GM19240 (cell line): ENCODE data around the gene OMA1.
"Not testable (repeated sequence)": the region's sequence is repeated elsewhere in the genome, so short reads cannot be mapped to it uniquely, and the experiment has no call there.

Experiments used
- DNase-seq: peaks from one replicate; pipeline ENCODE4 v3.0.0; 2011; ENCODE audit warnings: low spot score; ENCODE audit not compliant: insufficient read length

OMA1 gene

DNA sequence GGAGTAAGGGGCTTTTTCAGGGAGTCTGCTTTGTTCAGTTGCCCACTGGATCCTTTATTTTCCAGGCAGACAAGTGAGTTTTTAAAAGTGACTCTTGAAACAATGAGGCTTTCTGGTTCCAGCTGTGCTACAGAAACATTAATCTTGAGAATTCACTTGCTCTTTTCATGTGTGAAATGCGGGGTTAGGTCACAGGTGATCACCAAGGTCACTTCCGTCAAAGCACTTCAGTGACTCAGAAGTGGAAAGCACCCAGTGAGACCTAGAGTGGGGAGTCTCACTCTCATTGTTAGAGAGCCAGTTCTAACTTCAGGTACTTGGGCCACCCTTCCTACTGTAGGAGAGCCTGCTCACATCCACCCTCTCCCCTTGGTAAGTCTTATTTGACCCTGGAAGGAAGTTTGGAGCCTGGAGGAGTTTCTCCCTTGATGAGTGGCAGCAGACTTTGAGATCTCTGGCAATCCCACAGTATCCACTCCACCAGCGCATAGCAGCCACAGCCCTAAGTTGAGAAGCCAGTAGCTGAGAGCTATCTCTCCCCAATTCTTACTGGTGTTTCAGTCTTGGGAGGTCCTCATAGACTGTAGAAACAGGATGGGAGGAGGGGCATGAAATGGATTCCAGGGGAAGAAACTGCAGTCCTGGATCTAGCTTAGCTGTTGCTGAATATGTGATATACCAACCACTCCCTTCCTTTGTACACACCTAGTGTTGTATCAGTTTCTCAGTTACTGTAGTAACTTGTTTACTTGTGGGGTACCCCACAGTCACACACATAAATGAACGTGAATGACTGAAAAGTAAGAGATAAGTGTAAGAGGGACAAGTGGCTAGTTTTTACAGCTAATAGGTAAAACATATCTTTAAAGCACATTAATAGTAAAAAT lies 27.4 kb upstream of the OMA1 start:
- peak; percentile 66 for DNase-seq

DNA sequence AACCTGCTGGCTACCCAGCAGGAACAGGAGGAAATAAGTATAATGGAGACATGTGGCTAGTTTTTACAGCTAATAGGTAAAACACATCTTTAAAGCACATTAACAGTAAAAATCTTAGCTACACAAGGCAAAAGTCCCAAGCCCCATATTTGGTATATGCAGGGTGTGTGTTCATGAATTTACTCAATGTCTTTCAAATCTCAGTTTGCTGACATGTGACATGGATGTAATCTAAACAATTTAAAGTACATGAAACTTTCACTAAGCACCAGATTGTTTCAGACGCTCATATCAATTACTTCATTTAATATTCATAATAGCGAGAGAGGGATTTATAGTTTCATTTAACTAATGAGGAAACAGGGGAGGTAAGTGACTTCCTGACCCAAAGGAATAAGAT lies 26.6 kb upstream of the OMA1 start:
- DNase-seq, result no peak

DNA sequence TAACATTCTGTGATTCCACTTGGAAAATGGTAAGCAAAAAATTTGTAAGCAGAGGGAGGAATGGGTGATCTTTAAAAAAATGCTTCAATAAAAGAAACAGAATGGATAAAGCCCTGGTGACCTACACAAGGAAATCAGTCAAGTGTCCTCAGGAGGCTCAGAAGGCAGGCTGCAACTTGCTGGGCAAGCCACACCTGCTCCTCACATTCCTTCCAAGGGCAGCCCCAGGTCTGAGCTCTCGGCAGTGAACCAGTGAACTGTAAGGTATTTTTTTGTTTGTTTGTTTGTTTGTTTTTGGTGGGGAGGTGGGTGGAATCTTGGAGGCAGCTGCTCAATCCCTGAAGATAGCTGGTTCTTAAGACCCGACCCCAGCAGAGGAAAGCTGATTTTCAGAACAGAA lies 26.2 kb upstream of the OMA1 start:
- no peak for DNase-seq

DNA sequence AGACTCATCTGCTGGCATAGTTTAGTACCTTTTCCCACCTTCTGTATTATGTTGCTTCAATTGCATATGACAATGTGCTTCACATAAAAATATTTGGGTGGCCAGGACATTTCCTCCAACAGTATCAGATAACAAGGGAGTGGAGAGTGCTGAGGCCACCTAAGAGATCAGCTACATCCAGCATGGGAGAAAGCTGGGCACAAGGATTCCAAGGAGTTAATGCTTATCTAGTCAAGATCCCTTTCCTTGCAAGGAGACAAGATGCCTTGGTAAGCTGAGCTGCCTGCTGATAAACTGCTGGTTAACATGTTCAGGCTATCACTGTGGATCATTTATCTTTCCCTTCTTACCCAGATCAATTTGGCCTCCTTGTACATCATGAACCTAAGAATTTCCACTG lies 25.1 kb upstream of the OMA1 start:
- DNase-seq, result no peak

DNA sequence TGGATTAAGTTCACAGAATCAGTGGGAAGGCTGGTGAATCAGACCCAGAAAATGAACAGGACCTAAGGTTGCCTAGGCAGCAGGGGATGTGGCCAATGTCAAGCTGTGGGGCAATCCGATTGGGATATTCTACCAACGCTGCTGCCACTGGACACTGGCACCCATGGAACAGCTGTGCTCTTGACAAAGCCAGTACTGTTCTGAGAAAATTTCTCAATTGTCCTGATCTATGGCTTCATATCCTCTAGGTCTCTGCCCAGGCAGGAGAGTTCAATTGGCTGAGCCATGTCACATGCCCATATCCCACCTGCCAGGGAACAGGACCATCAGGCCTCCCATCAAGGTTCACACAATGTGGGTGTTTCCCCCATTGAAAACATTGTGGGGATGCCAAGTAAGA lies 24.3 kb upstream of the OMA1 start:
- DNase-seq, result no peak

DNA sequence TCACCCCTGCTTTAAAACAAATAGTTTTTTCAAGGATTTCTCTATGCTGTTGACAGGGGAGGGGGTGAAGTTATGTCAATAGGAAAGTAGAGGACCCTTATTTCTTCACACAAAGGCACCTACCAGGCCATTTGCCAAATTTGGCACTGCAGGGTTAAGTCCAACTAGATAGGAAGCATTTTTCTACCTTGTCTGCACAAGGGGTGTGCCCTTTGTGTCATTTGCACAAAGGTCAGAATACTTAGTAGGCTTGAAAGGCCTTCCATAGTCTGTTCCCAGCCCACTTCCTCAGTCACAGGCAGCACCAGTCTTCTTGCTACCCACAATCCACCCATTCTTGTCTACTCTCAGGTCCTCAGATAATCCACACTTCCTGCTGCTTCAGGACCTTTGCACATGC lies 23.6 kb upstream of the OMA1 start:
- no peak for DNase-seq

DNA sequence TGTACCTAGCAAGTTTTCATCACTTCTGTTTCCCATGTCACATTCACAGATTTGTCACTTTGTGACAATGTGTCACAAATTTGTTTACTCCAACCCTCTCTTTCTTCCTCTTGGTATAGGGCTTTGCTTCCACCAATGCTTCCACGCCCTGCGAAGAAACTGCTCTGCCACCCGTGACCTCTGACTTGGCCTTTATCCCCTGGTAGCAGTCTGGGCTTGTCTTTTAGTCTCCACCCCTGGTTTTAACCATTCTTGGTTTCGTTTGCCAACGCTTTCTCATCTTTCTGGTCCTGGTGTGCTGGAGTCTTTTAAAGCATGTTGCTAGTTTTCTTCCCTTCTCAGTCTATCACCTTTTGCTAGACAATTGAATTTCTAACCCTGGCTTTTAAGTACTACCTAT lies 22.4 kb upstream of the OMA1 start:
- DNase-seq, result no peak

DNA sequence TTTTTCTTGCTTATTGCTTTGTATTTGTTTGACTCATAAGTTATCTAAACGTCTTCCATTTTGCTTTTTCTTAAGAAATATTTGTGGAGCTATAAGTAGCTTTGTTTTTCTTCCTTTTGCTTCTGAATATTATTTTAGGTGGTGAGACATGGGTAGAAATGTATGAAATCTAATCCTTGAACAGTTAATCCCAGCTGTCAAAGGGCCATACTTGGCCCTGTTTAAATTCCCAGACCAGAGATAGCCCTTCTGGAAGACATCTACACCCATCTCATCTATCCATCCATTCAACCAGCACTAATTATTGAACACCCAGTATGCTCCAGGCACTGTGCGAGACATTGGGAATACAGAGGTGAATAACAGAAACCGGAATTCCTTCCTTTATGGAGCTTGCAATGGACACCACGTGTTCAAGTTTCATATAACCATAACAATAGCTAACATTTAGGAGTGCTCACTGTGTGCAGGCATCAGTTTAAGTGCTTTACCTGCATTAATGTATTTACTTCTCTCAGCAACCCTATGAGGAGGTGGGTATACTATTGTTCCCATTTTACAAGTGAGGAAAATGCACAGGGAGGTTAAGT lies 21.8 kb upstream of the OMA1 start:
- DNase-seq, result no peak

DNA sequence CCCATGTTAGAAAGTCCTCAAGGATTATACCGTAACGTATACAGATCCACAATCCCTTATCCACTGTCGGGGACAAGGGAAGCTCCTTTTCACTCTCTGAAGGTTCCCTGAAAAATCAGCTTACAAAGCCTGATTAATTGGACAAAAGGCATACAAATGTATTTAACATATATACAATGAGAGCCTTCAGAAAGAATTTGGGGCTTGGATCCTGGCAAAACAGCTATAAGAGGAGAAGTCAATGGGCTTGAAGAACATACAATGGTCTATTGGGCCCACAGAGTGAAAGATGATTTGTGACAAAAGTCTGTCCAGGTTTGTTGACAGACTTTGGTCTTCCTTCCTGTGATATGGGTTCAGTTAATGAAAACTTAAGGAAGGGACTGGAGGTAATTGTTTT lies 19.8 kb upstream of the OMA1 start:
- DNase-seq, result no peak

DNA sequence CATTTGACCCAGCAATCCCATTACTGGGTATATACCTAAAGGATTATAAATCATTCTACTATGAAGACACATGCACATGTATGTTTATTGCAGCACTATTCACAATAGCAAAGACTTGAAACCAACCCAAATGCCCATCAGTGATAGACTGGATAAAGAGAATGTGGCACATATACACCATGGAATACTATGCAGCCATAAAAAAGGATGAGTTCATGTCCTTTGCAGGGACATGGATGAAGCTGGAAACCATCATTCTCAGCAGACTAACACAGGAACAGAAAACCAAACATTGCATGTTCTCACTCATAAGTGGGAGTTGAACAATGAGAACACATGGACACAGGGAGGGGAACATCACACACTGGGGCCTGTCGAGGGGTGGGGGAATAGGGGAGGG lies 17.2 kb upstream of the OMA1 start:
- DNase-seq, result not testable (repeated sequence)

DNA sequence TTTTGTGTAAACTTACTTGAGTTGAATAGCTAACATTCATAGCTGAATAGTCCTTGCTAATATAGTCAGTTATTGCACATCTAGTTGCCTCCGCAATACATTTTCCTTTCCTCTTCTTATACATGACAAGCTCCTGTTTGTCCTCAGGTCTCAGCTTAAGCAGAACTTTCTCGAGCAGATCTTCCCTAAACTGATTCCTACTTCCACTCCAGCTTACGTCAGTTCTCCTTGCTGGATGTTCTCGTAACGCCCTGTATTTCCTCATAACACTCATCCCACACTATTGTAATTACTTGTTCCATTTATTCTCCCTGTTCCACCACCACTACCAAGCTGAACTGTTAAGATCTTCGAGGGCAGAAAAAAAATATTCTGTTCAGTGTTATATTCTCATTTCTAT lies 15.1 kb upstream of the OMA1 start:
- DNase-seq, result no peak

DNA sequence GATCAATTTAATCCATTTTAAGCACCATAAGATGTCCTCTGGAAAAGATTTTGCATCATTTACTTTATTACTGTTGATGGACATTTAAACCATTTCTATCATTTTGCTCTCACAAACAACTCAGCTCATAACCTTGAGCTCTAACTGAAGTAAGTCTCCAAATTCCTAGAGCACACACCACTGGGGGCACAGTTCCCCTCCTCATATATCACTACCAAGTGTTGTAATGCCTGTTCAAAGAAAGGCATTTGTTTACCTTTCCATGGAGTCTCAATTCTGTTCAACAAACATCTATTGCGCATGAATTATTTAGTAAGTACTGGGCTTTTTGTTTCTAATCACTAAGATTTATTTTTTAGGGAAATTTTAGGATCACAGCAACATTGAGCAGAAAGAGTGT lies 8.9 kb upstream of the OMA1 start:
- no peak for DNase-seq

DNA sequence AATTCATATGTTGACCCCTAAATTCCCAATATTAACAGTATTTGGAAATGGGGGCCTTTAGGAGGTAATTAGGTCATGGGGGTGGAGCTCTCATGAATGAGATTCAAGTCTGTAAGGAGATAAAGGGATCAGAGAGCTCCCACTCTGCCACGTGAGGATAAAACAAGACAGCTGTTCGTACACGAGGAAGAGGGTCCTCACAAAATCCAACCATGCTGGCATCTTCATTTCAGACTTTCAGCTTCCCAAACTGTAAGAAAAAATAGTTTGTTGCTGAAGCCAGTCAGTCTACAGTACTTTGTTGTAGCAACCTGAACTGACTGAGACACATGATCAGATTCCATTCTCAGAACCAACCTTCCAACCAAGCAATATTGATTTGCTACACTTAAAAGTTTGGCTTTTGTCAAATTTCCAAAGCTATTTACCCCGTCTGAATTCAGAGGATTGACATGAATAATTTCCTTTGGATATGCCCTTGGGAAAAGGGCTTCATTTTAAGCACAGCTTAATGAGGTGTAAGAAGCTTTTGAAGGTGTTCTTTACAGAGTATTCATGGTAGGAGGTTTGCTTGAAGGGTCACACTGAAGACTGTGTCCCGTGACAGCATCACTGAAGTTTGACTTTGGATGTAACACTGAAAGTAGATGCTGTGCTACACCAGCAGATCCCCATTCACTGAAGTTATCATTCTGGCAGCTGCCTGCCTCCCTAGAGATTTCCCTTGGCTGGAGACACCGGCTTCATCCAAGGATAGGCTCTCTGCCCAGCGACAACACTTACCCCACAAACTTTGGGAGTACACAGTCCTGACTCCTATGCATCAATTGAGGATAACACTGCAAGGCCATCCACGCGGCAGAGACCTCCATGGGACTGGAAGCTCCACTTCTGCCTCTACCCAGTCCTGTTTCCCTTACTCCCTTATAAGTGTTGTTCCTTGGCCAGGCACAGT lies 4.9 kb upstream of the OMA1 start:
- DNase-seq, result no peak

DNA sequence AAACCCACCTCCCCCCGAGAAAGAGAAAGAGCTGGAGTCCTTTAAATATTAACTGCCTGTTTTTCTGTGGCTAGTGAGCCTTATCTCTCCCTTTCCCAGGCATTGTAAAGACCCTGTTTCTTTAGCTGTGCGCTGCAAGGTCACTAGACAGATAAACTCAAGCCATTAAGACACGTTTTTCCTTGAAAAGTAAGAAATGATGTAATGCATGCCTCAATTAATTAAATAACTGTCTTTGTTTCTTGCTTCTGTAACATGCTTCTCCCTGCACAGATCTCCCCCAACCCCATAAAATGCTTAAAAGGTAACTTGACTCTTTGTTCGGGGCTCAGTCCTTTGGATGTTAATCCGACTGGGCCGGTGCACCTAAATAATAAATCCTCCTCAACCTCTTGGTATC lies 2.8 kb upstream of the OMA1 start:
- DNase-seq, result not testable (repeated sequence)

DNA sequence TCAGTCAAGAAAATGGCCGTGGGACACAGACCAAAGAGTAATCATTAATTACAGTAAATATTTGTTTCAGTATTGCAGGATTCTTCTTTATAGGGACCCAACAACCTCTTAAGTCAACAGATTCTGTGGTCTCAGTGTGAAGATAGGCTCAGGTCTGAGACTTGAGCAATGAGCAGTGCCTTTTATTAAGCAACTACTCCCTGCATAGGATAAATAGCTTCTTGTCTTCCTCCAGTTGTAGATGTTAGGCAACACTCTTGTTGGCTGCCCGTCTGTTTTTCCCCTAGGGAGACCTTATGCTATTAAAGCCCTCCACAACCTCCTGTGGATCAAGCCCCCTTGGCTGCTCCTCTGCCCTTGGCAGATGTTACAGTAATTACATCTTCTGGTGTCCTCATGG lies 1.8 kb upstream of the OMA1 start:
- DNase-seq, result no peak

DNA sequence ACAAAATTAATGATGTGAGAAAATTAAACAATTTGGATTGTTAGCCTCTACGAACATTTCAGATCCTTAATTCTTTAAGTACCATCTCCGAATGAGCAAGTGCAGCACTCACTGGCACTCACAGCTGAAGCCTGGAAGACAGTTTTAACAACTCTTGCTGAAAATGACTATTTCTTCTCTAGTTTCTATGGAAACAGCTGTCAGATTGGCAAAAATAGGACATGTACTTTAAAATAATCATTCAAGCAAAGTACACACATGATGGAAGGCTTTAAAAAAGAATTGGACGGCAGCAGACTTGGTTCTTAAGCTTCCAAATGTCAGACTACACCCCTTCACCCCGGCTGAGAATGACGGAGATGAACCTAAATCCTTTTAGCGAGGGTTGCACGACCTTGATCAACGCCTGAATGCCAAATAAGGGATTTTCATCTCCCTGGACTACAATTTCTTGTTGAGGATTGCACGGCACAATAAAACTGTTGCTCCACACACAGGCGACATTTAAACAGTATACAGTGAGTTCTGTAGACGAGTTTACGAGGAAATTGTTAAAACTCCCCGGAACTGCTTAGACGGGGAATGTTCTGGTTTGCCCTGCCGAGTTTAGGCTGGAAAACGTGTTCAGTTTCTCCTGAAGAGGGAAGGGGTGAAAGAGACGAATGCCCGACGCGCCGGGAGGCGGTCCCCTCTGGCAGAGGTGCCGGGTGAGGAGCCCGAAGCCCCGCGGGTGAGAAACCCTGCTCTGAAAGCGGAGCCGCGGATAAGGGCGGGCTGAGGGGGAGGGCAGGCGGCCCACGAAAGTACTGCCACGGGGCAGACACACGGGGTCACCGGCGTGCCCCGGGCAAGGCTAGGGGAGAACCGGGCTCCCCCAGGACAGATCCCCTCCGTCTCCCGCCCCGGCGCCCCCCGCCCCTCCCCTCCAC lies 671 bp downstream of the OMA1 start:
- DNase-seq, result peak; percentile 3

DNA sequence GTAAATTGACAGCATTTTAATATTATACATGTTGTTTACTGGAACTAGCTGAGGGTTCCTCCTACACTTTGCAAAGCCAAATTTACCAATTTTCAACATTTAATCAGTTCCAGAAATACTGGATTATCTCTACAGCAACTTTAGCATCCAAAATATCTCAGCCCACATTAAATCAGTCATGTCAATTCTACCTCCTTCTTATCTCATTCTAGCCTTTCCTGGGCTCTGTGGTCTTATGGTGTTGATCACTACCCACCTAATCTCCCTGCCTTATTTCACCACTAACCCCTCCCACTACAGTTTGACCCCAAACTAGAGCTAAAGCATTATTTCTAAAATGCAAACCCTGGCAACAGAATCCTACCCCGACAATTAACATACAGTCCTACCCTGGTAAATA lies 3.3 kb downstream of the OMA1 start:
- DNase-seq, result no peak

DNA sequence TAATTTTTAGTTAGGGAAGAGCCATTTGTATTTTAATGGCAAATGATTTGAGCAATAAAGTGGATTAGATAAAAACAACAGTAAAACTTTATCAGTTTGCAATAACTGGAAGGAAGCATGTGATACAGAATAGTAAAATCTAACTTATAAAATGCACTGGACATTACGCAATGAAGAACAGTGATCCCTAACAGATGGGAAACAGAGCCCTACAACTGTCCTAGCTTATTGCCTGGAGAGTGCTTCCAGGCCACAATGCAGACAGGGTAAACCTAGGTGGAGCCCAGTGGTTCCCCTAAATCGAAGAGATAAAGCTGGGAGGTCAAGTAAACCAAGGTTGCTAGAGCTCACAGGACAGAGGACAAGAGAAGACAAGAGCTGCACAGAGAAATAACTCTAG lies 7.0 kb downstream of the OMA1 start:
- DNase-seq, result no peak

DNA sequence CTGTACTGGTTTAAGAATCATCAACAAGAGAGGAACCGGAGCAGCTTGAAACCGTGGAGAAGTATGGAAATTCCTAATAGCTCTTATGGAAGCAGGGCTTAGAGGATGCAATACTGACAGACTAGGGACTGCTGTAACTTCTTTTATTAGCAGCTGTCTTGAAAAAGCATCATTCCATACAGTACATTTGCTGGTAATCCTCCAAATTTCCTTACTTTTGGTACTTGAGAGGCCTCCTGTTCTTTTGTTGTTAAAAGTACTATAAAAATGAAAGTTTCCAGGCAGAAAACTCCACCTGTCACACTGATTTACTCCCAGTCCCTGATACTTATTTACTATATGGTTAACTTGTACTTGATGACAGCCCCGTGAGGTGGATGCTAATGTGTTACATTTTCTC lies 7.7 kb downstream of the OMA1 start:
- no peak for DNase-seq

DNA sequence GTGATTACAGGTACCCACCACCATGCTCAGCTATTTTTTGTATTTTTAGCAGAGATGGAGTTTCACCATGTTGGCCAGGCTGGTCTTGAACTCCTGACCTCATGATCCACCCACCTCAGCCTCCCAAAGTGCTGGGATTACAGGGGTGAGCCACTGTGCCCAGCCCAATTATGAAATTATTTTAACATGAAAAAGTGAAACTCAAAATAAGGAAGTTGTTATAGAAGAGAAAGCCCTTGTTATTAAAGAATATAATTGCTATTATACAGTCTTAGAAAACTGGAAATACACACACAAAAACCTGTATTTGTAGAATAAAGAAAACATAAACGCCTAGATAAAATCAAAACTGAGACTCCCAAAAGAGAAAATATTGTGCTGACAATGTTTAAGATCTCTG lies 14.7 kb downstream of the OMA1 start:
- not testable (repeated sequence) for DNase-seq

DNA sequence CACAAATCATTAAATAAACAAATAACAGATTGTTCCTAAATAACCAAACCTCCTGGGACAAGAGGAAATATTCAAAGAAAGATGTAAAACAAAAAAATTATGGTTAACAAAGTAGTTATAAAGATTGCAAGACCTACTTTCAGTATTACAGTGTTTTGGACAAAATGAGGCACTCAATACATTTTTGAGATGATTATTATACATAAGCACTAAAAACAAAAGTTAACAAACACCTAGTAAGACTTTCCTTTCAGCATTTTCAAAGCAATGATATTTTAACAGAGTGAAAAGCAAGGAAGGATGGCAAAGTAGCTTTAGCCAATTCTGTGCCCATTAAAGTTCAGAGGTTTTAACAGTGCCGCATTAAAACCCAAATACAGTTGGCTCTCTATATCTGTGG lies 17.2 kb downstream of the OMA1 start:
- no peak for DNase-seq
